HG03342 (cell line): ENCODE measurements around the gene KCNQ5.
A peak's percentile ranks its signal among the peaks of the same experiment; 100 is the strongest.

Experiments
- ATAC-seq: cut with Tn5 transposase; IDR thresholded peaks from one replicate; pipeline ENCODE4 v1.9.1; 2021; ENCODE audit warnings: mild to moderate bottlenecking, moderate library complexity; ENCODE audit not compliant: unreplicated experiment

Gene KCNQ5

GRCh38 chr6:73042892-73043291 is 421.0 kb downstream of the KCNQ5 start:
- no peak for ATAC-seq

- ATAC-seq, result no peak
These were observed 421.6 kb downstream of the KCNQ5 start for GRCh38 chr6:73043446-73043845.

- ATAC-seq, result no peak
These were observed 423.7 kb downstream of the KCNQ5 start for GRCh38 chr6:73045609-73046008.

- no peak for ATAC-seq
These were observed 425.9 kb downstream of the KCNQ5 start for GRCh38 chr6:73047801-73048200.

DNA sequence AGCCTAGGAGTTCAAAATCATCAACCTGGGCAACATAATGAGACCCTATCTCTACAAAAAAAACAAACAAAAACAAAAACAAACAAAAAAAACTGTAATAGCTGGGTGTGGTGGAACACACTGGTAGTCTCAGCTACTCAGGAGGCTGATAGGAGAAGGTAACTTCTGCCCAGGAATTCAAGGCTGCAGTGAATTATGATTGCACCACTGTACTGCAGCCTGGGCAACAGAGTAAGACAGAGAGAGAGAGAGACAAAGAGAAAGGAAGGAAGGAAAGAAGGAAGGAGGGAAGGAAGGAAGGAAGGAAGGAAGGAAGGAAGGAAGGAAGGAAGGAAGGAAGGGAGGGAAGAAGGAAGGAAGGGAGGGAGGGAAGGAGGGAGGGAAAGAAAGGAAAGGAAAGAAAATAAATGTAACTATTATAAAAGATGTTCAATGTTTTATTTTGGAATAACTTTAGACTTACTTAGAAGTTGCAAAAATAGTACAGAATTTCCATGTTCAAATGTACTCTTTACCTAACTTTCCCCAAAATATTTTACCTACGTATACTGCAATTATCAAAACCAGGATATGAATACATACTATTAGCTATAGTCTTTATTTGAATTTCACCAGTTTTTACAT is 428.2 kb downstream of the KCNQ5 start:
- no peak for ATAC-seq

GRCh38 chr6:73050706-73051105 is 428.8 kb downstream of the KCNQ5 start:
- no peak for ATAC-seq

- ATAC-seq, result no peak
These were observed 429.3 kb downstream of the KCNQ5 start for GRCh38 chr6:73051147-73051546.

DNA sequence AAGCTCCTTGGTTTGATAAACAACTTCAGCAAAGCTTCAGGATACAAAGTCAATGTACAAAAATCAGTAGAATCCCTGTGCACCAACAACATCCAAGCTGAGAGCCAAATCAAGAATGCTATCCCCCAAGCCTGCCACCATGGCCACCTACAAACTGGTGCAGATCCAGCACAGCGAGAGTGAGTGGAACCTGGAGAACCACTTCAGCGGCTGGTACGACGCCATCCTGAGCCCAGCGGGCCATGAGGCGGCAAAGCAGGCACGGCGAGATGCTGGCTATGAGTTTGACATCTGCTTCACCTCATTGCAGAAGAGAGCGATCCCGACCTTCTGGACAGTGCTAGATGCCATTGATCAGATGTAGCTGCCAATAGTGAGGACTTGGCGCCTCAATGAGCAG is 433.1 kb downstream of the KCNQ5 start:
- no peak for ATAC-seq

DNA sequence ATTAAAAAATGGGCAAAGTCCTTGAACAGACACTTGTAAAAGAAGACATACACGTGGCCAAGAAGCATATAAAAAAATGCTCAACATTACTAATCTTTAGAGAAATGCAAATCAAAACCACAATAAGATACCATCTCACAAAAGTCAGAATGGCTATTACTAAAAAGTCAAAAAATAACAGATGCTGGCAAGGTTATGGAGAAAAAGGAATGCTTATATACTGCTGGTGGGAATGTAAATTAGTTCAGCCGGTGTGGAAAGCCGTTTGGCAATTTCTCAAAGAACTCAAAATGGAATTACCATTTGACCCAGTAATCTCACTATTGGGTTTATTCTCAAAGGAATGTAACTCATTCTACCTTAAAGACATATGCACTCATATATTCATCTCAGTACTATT is 436.9 kb downstream of the KCNQ5 start:
- ATAC-seq, result no peak

- no peak for ATAC-seq
These were observed 440.3 kb downstream of the KCNQ5 start for GRCh38 chr6:73062130-73062529.

- ATAC-seq, result no peak
These were observed 441.0 kb downstream of the KCNQ5 start for GRCh38 chr6:73062837-73063236.

- no peak for ATAC-seq
These were observed 442.4 kb downstream of the KCNQ5 start for GRCh38 chr6:73064266-73064665.

DNA sequence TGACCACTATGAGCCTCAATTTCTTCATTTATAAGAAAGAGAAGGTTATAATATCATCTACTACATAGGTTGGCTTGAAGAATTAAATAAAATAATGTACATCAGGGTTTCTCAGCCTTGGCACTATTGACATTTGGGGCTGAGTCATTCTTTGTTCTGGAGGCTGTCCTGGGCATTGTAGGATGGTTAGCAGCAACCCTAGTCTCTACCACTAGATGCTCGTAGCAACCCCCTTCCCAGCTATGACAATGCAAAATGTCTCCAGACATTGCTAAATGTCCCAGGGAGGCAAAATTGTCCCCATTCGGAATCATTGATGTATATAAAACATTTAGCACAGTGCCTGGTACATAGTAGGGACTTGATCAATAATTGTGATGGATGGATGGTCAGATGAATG is 451.4 kb downstream of the KCNQ5 start:
- no peak for ATAC-seq

DNA sequence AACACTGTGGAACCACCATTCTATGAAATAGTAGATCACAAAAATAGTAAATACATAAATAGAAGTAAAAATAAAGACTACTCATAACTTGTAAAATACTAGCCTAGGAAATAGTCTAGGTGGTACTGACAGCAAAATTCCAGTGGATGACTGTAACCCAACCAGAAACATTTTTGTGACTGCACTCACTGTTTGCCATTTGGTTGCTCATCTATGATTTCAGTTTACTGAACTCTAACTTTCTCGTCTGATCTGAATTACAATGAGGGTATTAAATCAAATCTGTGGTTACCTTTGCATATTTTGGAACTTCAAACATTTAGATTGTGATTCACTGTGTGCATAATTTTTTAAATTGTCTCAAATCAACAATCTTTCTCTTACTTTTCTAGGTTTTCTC is 452.3 kb downstream of the KCNQ5 start:
- ATAC-seq, result no peak

GRCh38 chr6:73076211-73076954 is 454.5 kb downstream of the KCNQ5 start:
- ATAC-seq, result no peak

GRCh38 chr6:73078333-73078862 is 456.5 kb downstream of the KCNQ5 start:
- ATAC-seq, result no peak

DNA sequence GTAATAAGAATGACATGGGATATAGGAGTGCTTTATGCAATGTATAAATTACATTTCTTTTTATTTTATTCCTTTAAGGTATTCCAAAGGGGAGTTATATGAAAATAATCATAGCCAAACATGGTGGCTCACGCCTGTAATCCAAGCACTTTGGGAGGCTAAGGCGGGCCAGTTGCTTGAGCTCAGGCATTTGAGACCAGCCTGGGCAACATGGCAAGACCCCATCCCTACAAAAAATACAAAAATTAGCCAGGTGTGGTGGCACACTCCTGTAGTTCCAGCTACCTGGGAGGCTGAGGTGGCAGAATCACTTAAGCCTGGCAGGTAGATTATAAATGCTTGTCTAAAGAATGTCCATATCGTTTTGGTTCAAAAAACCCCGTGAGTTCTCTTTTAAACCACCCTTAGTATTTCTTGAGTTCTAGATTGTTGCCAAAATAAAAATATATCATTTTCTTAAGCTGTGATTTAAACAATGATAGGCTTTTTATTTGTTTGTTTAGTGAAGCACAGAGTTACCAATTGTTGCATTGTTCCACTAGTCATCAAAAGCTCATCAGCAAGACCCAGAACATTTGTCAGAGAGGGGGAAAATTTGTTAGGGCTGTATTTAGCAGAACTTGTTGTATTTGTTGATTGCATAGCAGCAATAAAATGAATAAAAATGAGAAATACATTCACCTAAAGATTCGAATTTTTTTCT is 457.2 kb downstream of the KCNQ5 start:
- ATAC-seq, result no peak

GRCh38 chr6:73079611-73079955 is 457.7 kb downstream of the KCNQ5 start:
- no peak for ATAC-seq

- ATAC-seq, result peak; percentile 81
These were observed 458.1 kb downstream of the KCNQ5 start for GRCh38 chr6:73079978-73080377.

DNA sequence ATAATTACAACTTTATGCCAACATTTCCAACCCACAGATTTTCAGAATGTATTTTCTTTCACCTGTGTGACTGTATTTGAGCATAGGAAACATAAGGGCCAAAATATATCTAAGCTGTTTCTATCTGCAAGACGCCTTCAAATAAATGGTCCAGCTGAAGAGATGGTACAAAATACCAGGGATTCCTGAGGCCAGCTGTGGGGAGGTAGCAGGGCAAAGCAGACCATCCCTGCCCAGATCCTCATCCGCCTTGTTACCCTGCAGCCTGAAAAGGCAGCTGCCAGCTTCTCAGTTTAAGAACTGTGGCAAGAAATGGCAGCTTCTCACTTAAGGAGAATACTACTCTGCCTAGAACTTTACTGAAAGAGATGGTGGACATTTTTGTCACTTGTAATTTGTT is 460.1 kb downstream of the KCNQ5 start:
- no peak for ATAC-seq

DNA sequence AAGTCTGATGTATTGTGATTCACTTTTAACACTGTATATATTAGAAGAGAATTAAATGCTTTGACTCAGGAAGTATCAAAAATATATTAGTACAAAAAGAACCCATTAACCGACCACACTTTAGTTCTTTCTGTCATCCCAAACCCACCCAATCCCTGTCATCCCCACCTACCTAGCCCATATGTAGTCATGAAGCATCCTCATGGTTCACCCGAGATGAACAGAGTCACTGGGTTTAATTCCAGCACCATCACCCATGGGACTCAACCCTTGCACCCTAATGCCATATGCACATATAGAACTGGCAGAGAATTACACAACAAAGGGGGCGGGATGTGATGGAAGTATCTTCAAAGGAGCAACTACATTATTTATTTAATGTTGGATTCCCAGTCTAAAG is 462.0 kb downstream of the KCNQ5 start:
- ATAC-seq, result no peak

GRCh38 chr6:73085443-73085871 is 463.6 kb downstream of the KCNQ5 start:
- ATAC-seq, result peak; percentile 57
